HG03457 (cell line): Measurements from ENCODE around the gene MBNL2.

Source experiments
- ATAC-seq: cut with Tn5 transposase; IDR thresholded peaks from one replicate; pipeline ENCODE4 v1.9.1; 2021; ENCODE audit warnings: moderate number of reproducible peaks; ENCODE audit not compliant: unreplicated experiment

The MBNL2 gene

DNA sequence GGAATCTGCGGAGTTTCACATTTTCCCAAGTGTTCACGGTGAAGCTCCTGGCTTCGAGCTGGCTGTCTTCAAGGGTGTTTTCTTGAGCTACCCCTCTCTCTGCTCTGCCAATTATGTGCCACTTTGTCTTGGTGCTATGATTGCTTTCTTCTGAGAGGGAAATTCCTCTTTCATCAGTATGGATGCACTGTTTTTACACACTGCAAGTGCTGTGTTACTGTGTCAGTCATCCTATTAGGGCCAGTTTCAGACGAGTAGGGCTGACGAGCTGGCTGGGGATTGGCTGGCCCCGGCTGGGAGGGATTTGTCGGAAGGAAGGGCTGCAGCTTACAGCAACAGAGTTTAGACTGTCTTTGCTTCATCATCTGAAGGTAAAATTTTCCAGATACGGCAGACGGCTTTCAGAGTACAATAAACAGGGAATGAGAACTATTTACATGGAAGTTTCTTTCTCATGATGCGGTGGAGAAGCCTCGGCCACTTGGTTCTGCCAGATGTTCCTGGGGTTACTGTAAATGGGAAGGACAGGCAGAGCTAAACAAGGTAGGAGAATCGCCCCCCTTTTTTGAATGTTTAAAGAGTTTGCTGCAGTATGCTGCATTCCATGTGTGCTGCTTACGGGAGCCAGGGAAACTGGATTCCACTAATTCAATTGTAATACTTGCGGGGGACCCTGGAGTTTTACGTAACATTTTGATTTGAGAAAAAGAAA lies at the start of gene MBNL2:
TSS of gene MBNL2 (plus strand) at position 345 of the 712 bp plus-strand sequence. CDS start 53,903 bp downstream, outside the sequence.
- ATAC-seq = peak; percentile 97

DNA sequence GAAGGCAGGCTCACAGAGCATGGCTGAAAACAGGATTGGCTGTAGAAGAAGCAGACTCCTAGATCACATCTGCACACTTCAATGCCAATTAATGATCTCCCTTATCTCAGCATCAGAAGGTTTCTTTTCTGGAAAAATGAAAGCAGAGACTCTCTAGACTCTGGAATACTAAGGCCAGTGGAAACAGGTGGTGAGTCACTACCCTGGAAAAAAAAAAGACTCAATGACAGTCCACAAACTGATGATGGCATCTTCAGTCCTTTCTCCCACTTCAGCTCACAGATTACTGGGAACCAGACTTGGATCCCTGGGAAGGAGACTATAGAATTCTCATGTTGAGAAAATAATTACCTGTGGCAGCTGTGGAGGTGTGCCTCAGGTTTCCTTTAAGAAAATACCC lies 47.5 kb upstream of the MBNL2 start:
- no peak for ATAC-seq

DNA sequence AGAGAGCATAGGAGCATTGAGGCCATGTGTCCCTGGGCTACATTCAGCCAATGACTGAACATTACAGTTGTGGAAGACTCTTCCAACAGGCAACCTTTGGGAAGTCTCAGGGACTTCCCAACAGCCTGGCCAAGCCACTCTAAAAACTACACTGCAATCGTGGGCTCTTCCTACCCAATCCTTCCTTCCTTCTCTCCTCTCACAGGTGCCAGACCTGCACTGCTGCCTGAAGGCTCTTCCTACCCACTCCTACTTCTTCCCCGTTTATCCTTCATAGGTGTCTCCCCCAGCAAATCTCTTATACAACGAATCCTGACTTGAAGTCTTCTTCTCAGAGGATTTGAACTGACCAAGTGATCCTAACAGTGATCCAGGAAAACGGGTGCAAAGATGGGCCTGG lies 47.1 kb upstream of the MBNL2 start:
- no peak for ATAC-seq

- ATAC-seq = no peak
Observed at GRCh38 chr13:97179501-97179900, 42.6 kb upstream of the MBNL2 start.

GRCh38 chr13:97182111-97182890 lies 39.8 kb upstream of the MBNL2 start:
- ATAC-seq = no peak

- no peak for ATAC-seq
Observed at GRCh38 chr13:97185291-97185690, 36.8 kb upstream of the MBNL2 start.

DNA sequence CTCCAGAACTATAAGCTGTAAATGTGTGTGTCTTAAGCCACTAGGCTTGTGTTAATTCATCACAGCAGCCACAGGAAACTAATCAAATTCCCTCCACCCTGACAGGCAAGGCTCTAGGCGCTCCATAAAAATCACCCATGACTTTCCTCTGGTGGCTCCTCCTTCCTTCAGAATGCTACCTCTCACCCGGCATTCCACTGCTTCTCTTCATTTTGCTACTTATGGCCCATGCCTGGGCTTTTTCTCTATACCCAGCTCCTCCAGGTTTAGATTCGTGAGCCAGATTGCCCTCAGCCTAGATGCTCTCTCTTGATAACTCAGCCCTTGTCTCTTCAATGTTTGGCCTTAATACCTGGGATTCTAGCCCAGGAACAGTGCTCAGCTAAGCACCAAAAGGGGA lies 36.4 kb upstream of the MBNL2 start:
- ATAC-seq = no peak

DNA sequence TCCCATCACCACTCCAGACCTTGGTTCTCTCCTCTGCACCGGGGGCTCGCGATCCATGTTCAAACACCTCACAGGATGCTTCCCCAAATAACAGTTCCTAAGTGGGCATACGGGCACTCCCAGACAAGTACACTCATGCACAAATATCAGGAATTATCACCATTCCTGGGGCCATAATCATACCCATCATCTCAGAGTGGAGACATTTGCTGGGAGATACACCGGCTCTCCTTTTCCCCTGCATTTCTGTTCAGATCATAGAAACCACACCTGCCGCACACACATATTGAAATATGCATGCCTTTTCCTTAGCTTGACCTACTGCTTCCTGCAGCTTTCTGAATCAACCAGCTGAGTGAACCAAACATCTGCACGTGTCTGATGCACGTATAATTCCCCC lies 33.9 kb upstream of the MBNL2 start:
- ATAC-seq = no peak

- no peak for ATAC-seq
Observed at GRCh38 chr13:97189928-97190327, 32.2 kb upstream of the MBNL2 start.

- no peak for ATAC-seq
Observed at GRCh38 chr13:97191142-97191541, 31.0 kb upstream of the MBNL2 start.

DNA sequence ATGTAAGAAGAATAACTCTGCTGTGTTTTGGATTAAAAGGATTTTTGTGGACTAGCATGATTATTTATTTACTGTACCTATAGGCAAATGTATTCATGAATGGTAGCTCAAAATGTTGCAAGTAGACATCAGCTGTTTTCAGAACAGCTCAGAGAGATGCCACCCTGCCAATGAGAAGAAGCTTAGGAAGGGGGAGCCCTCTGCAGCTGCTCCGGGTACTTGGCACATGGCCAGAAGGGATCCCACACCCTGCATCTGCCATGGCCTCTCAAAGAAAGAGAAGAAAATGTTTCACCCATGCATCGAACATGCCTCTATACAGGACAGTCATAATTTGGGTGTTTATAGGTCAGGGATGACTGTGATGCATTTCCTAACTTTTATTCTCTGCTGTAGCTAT lies 30.5 kb upstream of the MBNL2 start:
- ATAC-seq = no peak

DNA sequence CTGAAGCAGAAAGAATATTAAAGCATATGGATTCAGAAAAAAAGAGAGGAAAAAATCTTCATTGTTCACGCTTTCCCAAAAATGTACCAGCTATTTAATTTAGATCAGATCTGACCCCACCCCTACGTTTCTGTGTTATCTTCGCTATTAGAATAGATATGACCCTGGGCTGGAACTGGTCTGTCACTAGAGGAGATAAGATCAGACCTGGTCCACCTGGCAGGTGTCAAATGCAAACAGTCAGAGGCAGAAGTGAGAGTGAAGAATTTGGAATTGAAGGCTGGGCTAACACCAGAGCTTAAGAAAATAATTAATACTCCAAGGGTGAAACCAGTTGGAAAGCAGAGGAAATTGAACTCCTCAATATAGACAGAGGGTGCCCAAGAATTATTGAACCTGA lies 30.0 kb upstream of the MBNL2 start:
- ATAC-seq = no peak

GRCh38 chr13:97193577-97193976 lies 28.6 kb upstream of the MBNL2 start:
- ATAC-seq = no peak

GRCh38 chr13:97194479-97194878 lies 27.7 kb upstream of the MBNL2 start:
- no peak for ATAC-seq

GRCh38 chr13:97196340-97196739 lies 25.8 kb upstream of the MBNL2 start:
- ATAC-seq = no peak

- ATAC-seq = no peak
Observed at GRCh38 chr13:97198753-97199152, 23.4 kb upstream of the MBNL2 start.

DNA sequence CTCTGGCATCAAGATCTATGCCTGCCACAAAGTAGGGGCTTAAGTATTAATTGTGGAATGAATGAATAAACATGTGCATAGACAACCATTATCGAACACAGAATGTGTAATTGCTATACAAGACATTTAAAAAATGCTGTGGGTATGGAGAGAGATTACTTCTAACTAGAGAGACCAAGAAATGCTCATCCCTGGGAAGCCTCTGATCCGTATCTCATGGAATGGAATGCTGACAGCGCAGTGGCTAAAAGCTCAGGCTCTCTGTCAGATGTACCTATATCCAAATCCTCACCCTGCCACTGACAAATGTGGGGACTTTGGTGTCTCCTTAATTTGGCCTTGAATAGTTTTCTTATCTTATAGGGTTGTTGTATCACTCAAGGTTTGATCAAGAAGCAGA lies 22.7 kb upstream of the MBNL2 start:
- no peak for ATAC-seq

GRCh38 chr13:97200081-97200942 lies 21.8 kb upstream of the MBNL2 start:
- ATAC-seq = no peak

- no peak for ATAC-seq
Observed at GRCh38 chr13:97202761-97203160, 19.4 kb upstream of the MBNL2 start.

- no peak for ATAC-seq
Observed at GRCh38 chr13:97205465-97205864, 16.7 kb upstream of the MBNL2 start.

DNA sequence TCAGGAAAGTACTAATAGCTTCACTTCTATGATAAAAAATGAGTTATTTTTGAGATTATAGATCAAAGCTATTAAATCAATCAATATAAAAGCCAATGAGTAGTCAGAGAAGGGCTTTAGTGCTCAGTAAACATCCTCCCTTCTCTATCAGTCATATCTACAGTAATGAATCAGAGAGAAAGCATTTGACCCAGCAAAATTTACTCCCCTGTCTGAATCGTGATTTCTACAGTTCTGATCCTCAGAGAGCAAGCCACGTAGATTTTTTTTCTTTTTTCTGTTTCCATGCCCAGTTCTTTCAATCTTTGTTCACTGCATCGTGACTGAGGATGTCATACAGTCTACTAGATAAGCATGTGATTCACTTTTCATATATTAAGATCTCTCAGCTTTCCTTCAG lies 16.2 kb upstream of the MBNL2 start:
- ATAC-seq = no peak
